HepG2 (cell line): ENCODE results near the gene KREMEN1. TPM values are rescaled to one million over a fixed set of nuclear protein-coding genes. Genes with fewer than 3 reads are reported as not detected.

Experiments used
- ATAC-seq: fragments of 200-7000 bp; cut with Tn5 transposase; 3 replicates; pipeline ENCODE4 v1.9.1; 2020; ENCODE audit warnings: mild to moderate bottlenecking, moderate library complexity
- BruUV-seq: library from RNA; stranded (reverse); fragments of 400-500 nt; replicated peaks from 2 replicates; lab custom pipeline; 2021; lab: Mats Ljungman, UMichigan
- CTCF ChIA-PET: fragments of 300-600 bp; formaldehyde crosslinking; extraction: SDS; loops from one replicate; lab custom pipeline; 2021; ENCODE audit warnings: low total read pairs, inconsistent platforms, low intra/inter-chr PET ratio; lab: Yijun Ruan, JAX
- POLR2A ChIA-PET: fragments of 350-600 bp; sonication (Branson Sonifier 250); formaldehyde crosslinking; loops from one replicate; lab custom pipeline; 2020; ENCODE audit warnings: antibody characterized with exemption, inconsistent platforms; lab: Yijun Ruan, JAX
- DNase-seq: peaks from one replicate; pipeline ENCODE4 v3.0.0-alpha.2; 2015; ENCODE audit warnings: low spot score
- FAIRE-seq: peaks from 3 replicates; lab custom pipeline; 2011; peaks lifted over from hg19 to GRCh38; lab: Jason Lieb, UNC
- H2AFZ ChIP-seq: one replicate; pipeline ENCODE4 v1.6.1; 2011; ENCODE audit warnings: low read length, inconsistent platforms
- H3K27ac ChIP-seq: fragments of 300-600 bp; 3 replicates; pipeline ENCODE4 v1.8.0; 2011; ENCODE audit warnings: mixed run types, mild to moderate bottlenecking, mixed read lengths, low read length, inconsistent platforms; ENCODE audit not compliant: insufficient read depth; ENCODE audit errors: extremely low read length
- H3K27me3 ChIP-seq, 2 experiments: fragments of 200-600 bp in 1 of 2; 2 replicates in 1 of 2; 3 replicates in 1 of 2; pipeline versions ENCODE4 v1.6.0 to v1.8.0; 2011; ENCODE audit warnings: low read length in 2 of 2, mild to moderate bottlenecking in 2 of 2, moderate library complexity in 2 of 2, inconsistent platforms in 1 of 2; ENCODE audit not compliant: insufficient read depth in 2 of 2, control insufficient read depth in 1 of 2
- H3K36me3 ChIP-seq, 2 experiments: fragments of 200-600 bp in 1 of 2; replicated peaks in 1 of 2; 2 replicates in 1 of 2; 3 replicates in 1 of 2; pipeline versions ENCODE4 v1.5.1 to v1.8.0; 2011; ENCODE audit warnings: low read length in 2 of 2, inconsistent platforms in 1 of 2; ENCODE audit not compliant: insufficient read depth in 2 of 2, control insufficient read depth in 1 of 2
- H3K4me1 ChIP-seq: 2 replicates; pipeline ENCODE4 v1.5.1; 2012; ENCODE audit warnings: low read length, inconsistent platforms; ENCODE audit not compliant: insufficient read depth
- H3K4me2 ChIP-seq: 2 replicates; pipeline ENCODE4 v1.6.0; 2011; ENCODE audit warnings: low read depth, low read length, inconsistent platforms
- H3K4me3 ChIP-seq, 3 experiments: fragments of 200-600 bp in 1 of 3; sonication (generic), shearing (Covaris generic) in 1 of 3; replicated peaks in 1 of 3; 2 replicates each; pipeline ENCODE4 v1.5.1; 2011 to 2016; ENCODE audit warnings: low read length in 3 of 3, inconsistent platforms in 2 of 3, low read depth in 2 of 3, mild to moderate bottlenecking in 2 of 3, control low read depth in 1 of 3, mixed read lengths in 1 of 3; ENCODE audit not compliant: insufficient read depth in 1 of 3
- H3K79me2 ChIP-seq: one replicate; pipeline ENCODE4 v1.6.1; 2011; ENCODE audit warnings: low read length, inconsistent platforms; ENCODE audit not compliant: insufficient read depth
- H3K9ac ChIP-seq: 2 replicates; pipeline ENCODE4 v1.6.0; 2011; ENCODE audit warnings: mild to moderate bottlenecking, low read depth, low read length, inconsistent platforms; ENCODE audit not compliant: insufficient read depth
- H3K9me3 ChIP-seq: 2 replicates; pipeline ENCODE4 v1.5.1; 2012; ENCODE audit warnings: mild to moderate bottlenecking, low read length
- H4K20me1 ChIP-seq: 2 replicates; pipeline ENCODE4 v1.6.0; 2011; ENCODE audit warnings: inconsistent platforms, mild to moderate bottlenecking, low read length, moderate library complexity; ENCODE audit not compliant: insufficient read depth
- AKNA ChIP-seq: sonication (generic); formaldehyde crosslinking; IDR thresholded peaks from 2 replicates; pipeline ENCODE4 v1.4.0; 2020; ENCODE audit warnings: missing genetic modification reagents, borderline replicate concordance
- GLMP ChIP-seq: sonication (generic); formaldehyde crosslinking; IDR thresholded peaks from 2 replicates; pipeline ENCODE4 v1.9.0; 2021; ENCODE audit warnings: missing genetic modification reagents, mild to moderate bottlenecking, borderline replicate concordance
- NPAS2 ChIP-seq: sonication (generic); formaldehyde crosslinking; IDR thresholded peaks from 2 replicates; pipeline ENCODE4 v1.8.0; 2022; ENCODE audit warnings: mild to moderate bottlenecking, missing genetic modification reagents, borderline replicate concordance
- TCF12 ChIP-seq, 2 experiments: fragments of 450-650 bp in 1 of 2; sonication (generic) in 1 of 2; formaldehyde crosslinking in 1 of 2; IDR thresholded peaks; 2 replicates each; pipeline versions ENCODE4 v1.6.1 to v1.8.0; 2017 to 2022; ENCODE audit warnings: antibody characterized with exemption in 1 of 2, mild to moderate bottlenecking in 1 of 2, missing genetic modification reagents in 1 of 2, moderate library complexity in 1 of 2
- TGIF2 ChIP-seq: IDR thresholded peaks from 2 replicates; pipeline ENCODE4 v1.6.1; 2016; ENCODE audit warnings: control low read depth, missing compliant biosample characterization
- ZNF550 ChIP-seq: sonication (generic); formaldehyde crosslinking; IDR thresholded peaks from 2 replicates; pipeline ENCODE4 v1.4.0; 2020; ENCODE audit warnings: mild to moderate bottlenecking, missing genetic modification reagents, borderline replicate concordance
- WGBS: methylation state at CpG from one replicate; pipeline ENCODE4 v1.1.6; 2017; ENCODE audit warnings: low lambda C conversion rate; 5-methylcytosine and 5-hydroxymethylcytosine counted together
- in situ Hi-C: cut with HindIII; loops from 2 replicates; pipeline ENCODE4 v1.10.0; 2017; ENCODE audit warnings: low pct_unique_long_range_greater_than_20kb; ENCODE audit not compliant: extremely low pct_ligation_motif_present
- intact Hi-C: fragments of 100-400 bp; cut with micrococcal nuclease; formaldehyde crosslinking; loops from one replicate; pipeline ENCODE4 v1.10.0; 2022; ENCODE audit not compliant: unreplicated experiment
- polyA plus RNA-seq, 8 experiments: library from polyadenylated mRNA; depleted of rRNA in 3 of 8; stranded (reverse) in 7 of 8; unstranded in 1 of 8; fragments of >200 nt; fragmentation: Illumina TruSeq in 4 of 8; extraction: Trizol in 4 of 8; gene quantifications; 2 replicates each; pipeline versions ENCODE4 v1.2.1 to v1.2.3, GENCODE V29; 2011 to 2016; ENCODE audit warnings: low read depth in 4 of 8, missing spikeins in 1 of 8, mixed read lengths in 1 of 8; ENCODE audit not compliant: insufficient read depth in 1 of 8
- total RNA-seq, 5 experiments: library from RNA; depleted of rRNA; stranded (reverse); fragments of >200 nt; fragmentation: Illumina TruSeq; extraction: Trizol; gene quantifications; 2 replicates each; pipeline ENCODE4 v1.2.3, GENCODE V29; 2016; ENCODE audit warnings: low read depth in 1 of 5

Gene KREMEN1
- total and polyA plus RNA-seq, 2 of the 13 experiments (the other 11 are each of a cell fraction or from before 2014, with no cell fraction given) = 9.8 to 13.8 TPM

- peaks cover 30% of the 10 kb centered on the region for H3K4me1 ChIP-seq
- H3K79me2 ChIP-seq = no peaks in the 10 kb centered on the region
- H2AFZ ChIP-seq = no peak overlapping the region
- intact Hi-C loops (loop anchor here (5.0 to 10.0 kb wide), 3 partner anchors 79 to 297 kb away; partner anchors contain the start of gene KREMEN1), in situ Hi-C loops (loop anchor here (5.0 kb wide), 1 partner anchor 79 kb away; the partner anchor contains the start of gene KREMEN1)
- no peaks in the 10 kb centered on the region for H3K36me3 ChIP-seq
- CTCF ChIA-PET = no interaction called here
- H3K4me3 ChIP-seq = no peak overlapping the region
- ATAC-seq = no peak
- TF ChIP-seq AKNA (no peak), TGIF2 (CRISPR knock-in tag) (no peak), GLMP (no peak), TCF12 (IDR thresholded peaks at IDR 0.05) (no peak), TCF12 (CRISPR knock-in tag; IDR thresholded peaks at IDR 0.05) (no peak), ZNF550 (no peak), NPAS2 (no peak)
- TF ChIP-seq, all 625 proteins: peak for 0
- no TSS peak for BruUV-seq
- H3K27ac ChIP-seq = no peak overlapping the region
- WGBS = 97% methylated on average over 7 of the region's 7 CpGs
- DNase-seq (no peak), FAIRE-seq (no peak)
- H4K20me1 ChIP-seq = no peaks in the 10 kb centered on the region
- H3K9me3 ChIP-seq = no peaks in the 10 kb centered on the region
- no peak overlapping the region for H3K9ac ChIP-seq
- POLR2A ChIA-PET = no interaction called here
- H3K27me3 ChIP-seq = no peaks in the 10 kb centered on the region
- no peak overlapping the region for H3K4me2 ChIP-seq
Observed at GRCh38 chr22:29151316-29151715, 78.5 kb downstream of the KREMEN1 start.
